ENCODE data around the gene SPTSSB.

DNA sequence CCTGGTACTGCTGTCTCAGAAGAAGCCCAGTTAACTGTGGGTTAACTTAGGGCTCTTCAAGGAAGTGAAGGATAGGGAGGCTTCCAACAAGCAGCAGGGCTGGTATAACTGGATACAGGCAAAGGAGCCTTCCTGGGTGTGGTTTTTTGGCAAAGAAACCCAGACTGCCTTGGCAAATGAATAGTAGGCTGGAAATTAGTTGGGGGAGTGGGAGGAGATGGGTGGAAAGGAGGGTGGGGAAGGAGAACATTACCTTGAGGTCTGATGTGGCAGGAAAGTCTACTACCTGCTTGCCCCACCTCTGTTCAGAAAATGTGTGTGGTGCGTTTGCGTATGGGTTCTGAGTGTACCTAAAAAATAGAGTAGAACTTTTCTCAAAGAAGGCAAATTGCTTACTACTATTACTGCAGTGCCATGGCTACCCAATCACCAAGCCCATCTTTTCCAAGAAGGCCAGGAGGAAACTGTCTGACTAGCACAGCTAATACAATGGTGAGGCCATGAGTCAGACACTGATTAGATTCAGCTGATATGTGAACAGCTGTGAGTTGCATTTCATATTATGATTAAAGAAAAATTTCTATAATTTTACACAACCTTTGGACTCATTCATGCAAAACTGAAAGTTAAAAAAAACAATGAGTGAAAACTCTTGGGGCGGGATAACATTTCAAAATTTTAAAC is 55.2 kb downstream of the SPTSSB start:
- TF ChIP-seq, protein P1, sequence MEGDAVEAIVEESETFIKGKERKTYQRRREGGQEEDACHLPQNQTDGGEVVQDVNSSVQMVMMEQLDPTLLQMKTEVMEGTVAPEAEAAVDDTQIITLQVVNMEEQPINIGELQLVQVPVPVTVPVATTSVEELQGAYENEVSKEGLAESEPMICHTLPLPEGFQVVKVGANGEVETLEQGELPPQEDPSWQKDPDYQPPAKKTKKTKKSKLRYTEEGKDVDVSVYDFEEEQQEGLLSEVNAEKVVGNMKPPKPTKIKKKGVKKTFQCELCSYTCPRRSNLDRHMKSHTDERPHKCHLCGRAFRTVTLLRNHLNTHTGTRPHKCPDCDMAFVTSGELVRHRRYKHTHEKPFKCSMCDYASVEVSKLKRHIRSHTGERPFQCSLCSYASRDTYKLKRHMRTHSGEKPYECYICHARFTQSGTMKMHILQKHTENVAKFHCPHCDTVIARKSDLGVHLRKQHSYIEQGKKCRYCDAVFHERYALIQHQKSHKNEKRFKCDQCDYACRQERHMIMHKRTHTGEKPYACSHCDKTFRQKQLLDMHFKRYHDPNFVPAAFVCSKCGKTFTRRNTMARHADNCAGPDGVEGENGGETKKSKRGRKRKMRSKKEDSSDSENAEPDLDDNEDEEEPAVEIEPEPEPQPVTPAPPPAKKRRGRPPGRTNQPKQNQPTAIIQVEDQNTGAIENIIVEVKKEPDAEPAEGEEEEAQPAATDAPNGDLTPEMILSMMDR (IDR thresholded peaks at IDR 0.05) = no peak
- no peak for TF ChIP-seq POLR2A (IDR thresholded peaks at IDR 0.05)
